A673 (cell line): Measurements from ENCODE around the gene PANK3. TPM values are rescaled to one million over a fixed set of nuclear protein-coding genes. Genes with fewer than 3 reads are reported as not detected.
A peak's percentile ranks its signal among the peaks of the same experiment; 100 is the strongest.

Experiments
- BruUV-seq: library from RNA; stranded (reverse); fragments of 400-500 nt; replicated peaks from 2 replicates; lab custom pipeline; 2021; lab: Mats Ljungman, UMichigan
- CTCF ChIA-PET: fragments of 300-600 bp; sonication (Branson Sonifier 250); formaldehyde crosslinking; loops from one replicate; lab custom pipeline; 2022; ENCODE audit warnings: antibody characterized with exemption; lab: Charles Lee
- POLR2A ChIA-PET: fragments of 300-600 bp; sonication (Branson Sonifier 250); formaldehyde crosslinking; loops from one replicate; lab custom pipeline; 2022; ENCODE audit warnings: antibody characterized with exemption; ENCODE audit not compliant: low non-redundant PET; lab: Charles Lee
- DNase-seq: peaks from one replicate; pipeline ENCODE4 v3.0.0-alpha.2; 2015; ENCODE audit warnings: low spot score
- H3K27ac ChIP-seq: fragments of 200-600 bp; sonication (generic); 2 replicates; pipeline ENCODE4 v1.5.1; 2016; ENCODE audit warnings: mixed run types, low read depth, mild to moderate bottlenecking, mixed read lengths, antibody characterized with exemption, low read length; ENCODE audit not compliant: poor library complexity, severe bottlenecking
- H3K27me3 ChIP-seq: fragments of 200-600 bp; sonication (generic); replicated peaks from 2 replicates; pipeline ENCODE4 v1.6.1; 2017; ENCODE audit warnings: mixed run types, low read depth, mild to moderate bottlenecking, mixed read lengths, antibody characterized with exemption, low read length; ENCODE audit not compliant: insufficient read depth, poor library complexity
- H3K36me3 ChIP-seq: fragments of 200-600 bp; sonication (generic); 2 replicates; pipeline ENCODE4 v1.6.1; 2016; ENCODE audit warnings: mixed run types, mild to moderate bottlenecking, mixed read lengths, antibody characterized with exemption, low read length; ENCODE audit not compliant: insufficient read depth, poor library complexity, severe bottlenecking
- H3K4me1 ChIP-seq: fragments of 200-600 bp; sonication (generic); 2 replicates; pipeline ENCODE4 v1.6.1; 2017; ENCODE audit warnings: mixed run types, mild to moderate bottlenecking, mixed read lengths, antibody characterized with exemption, low read length; ENCODE audit not compliant: insufficient read depth, poor library complexity, severe bottlenecking
- H3K4me3 ChIP-seq: fragments of 200-600 bp; sonication (generic); 2 replicates; pipeline ENCODE4 v1.5.1; 2016; ENCODE audit warnings: low read depth, mixed run types, mild to moderate bottlenecking, mixed read lengths, low read length; ENCODE audit not compliant: poor library complexity, severe bottlenecking
- H3K9me3 ChIP-seq: fragments of 200-600 bp; sonication (generic); 2 replicates; pipeline ENCODE4 v1.6.1; 2016; ENCODE audit warnings: mixed run types, low read depth, mild to moderate bottlenecking, mixed read lengths, antibody characterized with exemption, low read length; ENCODE audit not compliant: poor library complexity, severe bottlenecking
- CTCF ChIP-seq: fragments of 300-800, 200-600 bp; sonication (generic); conservative IDR thresholded peaks from 2 replicates; pipeline ENCODE4 v1.5.1; 2017; ENCODE audit warnings: low read depth, mild to moderate bottlenecking, antibody characterized with exemption, low read length, moderate library complexity, mixed read lengths
- EZH2 ChIP-seq: fragments of 200-600 bp; sonication (generic); IDR thresholded peaks from 2 replicates; pipeline ENCODE4 v1.6.1; 2017; ENCODE audit warnings: borderline replicate concordance, low read depth, mild to moderate bottlenecking, mixed read lengths, antibody characterized with exemption, low read length; ENCODE audit not compliant: poor library complexity, severe bottlenecking
- intact Hi-C: fragments of 100-400 bp; cut with micrococcal nuclease; formaldehyde crosslinking; loops from one replicate; pipeline ENCODE4 v1.10.0; 2022; ENCODE audit not compliant: unreplicated experiment
- total RNA-seq: library from RNA; stranded (reverse); gene quantifications from 2 replicates; pipeline ENCODE4 v1.2.3, GENCODE V29; 2021

The PANK3 gene
- total RNA-seq, 1 experiment from 2014 or later: 79.2 TPM

- Histone ChIP-seq H3K27me3 (no peaks in the 10 kb centered on the region), H3K4me3 (peak overlapping the region; percentile 96), H3K36me3 (no peaks in the 10 kb centered on the region), H3K4me1 (peaks cover 16% of the 10 kb centered on the region), H3K9me3 (no peaks in the 10 kb centered on the region), H3K27ac (peak overlapping the region; percentile 93)
- TF ChIP-seq CTCF (no peak), EZH2 (no peak)
- DNase-seq: no peak
- POLR2A ChIA-PET: no interaction called here
- CTCF ChIA-PET: no interaction called here
- intact Hi-C loops: no loop called here
- BruUV-seq: TSS peak; percentile 99
Observed at GRCh38 chr5:168580227-168580508, 1.0 kb upstream of the PANK3 start.

- peaks cover 3% of the 10 kb centered on the region for H3K36me3 ChIP-seq
- peak overlapping the region; percentile 96 for H3K4me3 ChIP-seq
- ChIA-PET POLR2A (no interaction called here), CTCF (no interaction called here)
- peak overlapping the region; percentile 93 for H3K27ac ChIP-seq
- peak; percentile 98 for DNase-seq
- no peaks in the 10 kb centered on the region for H3K27me3 ChIP-seq
- H3K4me1 ChIP-seq: peaks cover 16% of the 10 kb centered on the region
- no peaks in the 10 kb centered on the region for H3K9me3 ChIP-seq
- intact Hi-C loops: loop anchor here (5.0 kb wide), 1 partner anchor 77 kb away; no protein-coding TSS in a partner anchor
- BruUV-seq: no TSS peak
- TF ChIP-seq CTCF (no peak), EZH2 (no peak)
Observed at GRCh38 chr5:168579488-168580226, 489 bp upstream of the PANK3 start.

GRCh38 chr5:168578006-168578405 lies 1.2 kb downstream of the PANK3 start:
- Histone ChIP-seq H3K27ac (peak overlapping the region; percentile 93), H3K4me1 (peaks cover 16% of the 10 kb centered on the region)
- BruUV-seq: no TSS peak

More at GRCh38 chr5:168578006-168578405, 1.2 kb downstream of the PANK3 start:
- intact Hi-C loops: loop anchor here (5.0 kb wide), 1 partner anchor 76 kb away; no protein-coding TSS in a partner anchor
- TF ChIP-seq CTCF (no peak), EZH2 (no peak)
- ChIA-PET CTCF (interaction anchor here (0.5 kb wide), 1 partner anchor 51 kb away, joined by 4 read pairs; no protein-coding TSS in a partner anchor), POLR2A (no interaction called here)
- peak overlapping the region; percentile 96 for H3K4me3 ChIP-seq
- no peak for DNase-seq
- H3K36me3 ChIP-seq: peaks cover 7% of the 10 kb centered on the region
- no peaks in the 10 kb centered on the region for H3K27me3 ChIP-seq
- H3K9me3 ChIP-seq: no peaks in the 10 kb centered on the region
